ENCODE data around the gene DPYSL4.
"Not testable (repeated sequence)": the region's sequence is repeated elsewhere in the genome, so short reads cannot be mapped to it uniquely, and the experiment has no call there.

DPYSL4 gene

GRCh38 chr10:132154931-132155330 is 31.8 kb upstream of the DPYSL4 start:
- TF ChIP-seq POLR2A (IDR thresholded peaks at IDR 0.05; ENCODE audit: low read depth, low read length): no peak
- no peak for FAIRE-seq
- DNase-seq (ENCODE audit: insufficient read length, low spot score): no peak

- FAIRE-seq: no peak
These were observed 30.9 kb upstream of the DPYSL4 start for GRCh38 chr10:132155723-132156381.

GRCh38 chr10:132156382-132156781 is 30.4 kb upstream of the DPYSL4 start:
- FAIRE-seq (no peak), DNase-seq (ENCODE audit: insufficient read length, low spot score) (no peak)
- no peak for TF ChIP-seq POLR2A (IDR thresholded peaks at IDR 0.05; ENCODE audit: low read depth, low read length)

More at GRCh38 chr10:132155723-132156381, 30.9 kb upstream of the DPYSL4 start:
- DNase-seq (ENCODE audit: insufficient read length, low spot score): no peak
- no peak for TF ChIP-seq POLR2A (IDR thresholded peaks at IDR 0.05; ENCODE audit: low read depth, low read length)

- no peak for FAIRE-seq
- no peak for TF ChIP-seq POLR2A (IDR thresholded peaks at IDR 0.05; ENCODE audit: low read depth, low read length)
- no peak for DNase-seq (ENCODE audit: insufficient read length, low spot score)
These were observed 29.6 kb upstream of the DPYSL4 start for GRCh38 chr10:132157101-132157500.

- no peak for FAIRE-seq
- DNase-seq (ENCODE audit: insufficient read length, low spot score): peak; percentile 44
- TF ChIP-seq POLR2A (IDR thresholded peaks at IDR 0.05; ENCODE audit: low read depth, low read length): no peak
These were observed 28.5 kb upstream of the DPYSL4 start for GRCh38 chr10:132158122-132158741.

- FAIRE-seq (no peak), DNase-seq (ENCODE audit: insufficient read length, low spot score) (no peak)
- no peak for TF ChIP-seq POLR2A (IDR thresholded peaks at IDR 0.05; ENCODE audit: low read depth, low read length)
These were observed 27.9 kb upstream of the DPYSL4 start for GRCh38 chr10:132158823-132159222.

GRCh38 chr10:132159302-132160230 is 27.2 kb upstream of the DPYSL4 start:
- DNase-seq (ENCODE audit: insufficient read length, low spot score); FAIRE-seq: not testable (repeated sequence)

GRCh38 chr10:132160231-132160630 is 26.5 kb upstream of the DPYSL4 start:
- DNase-seq (ENCODE audit: insufficient read length, low spot score); FAIRE-seq: not testable (repeated sequence)

- DNase-seq (ENCODE audit: insufficient read length, low spot score); FAIRE-seq: not testable (repeated sequence)
These were observed 25.7 kb upstream of the DPYSL4 start for GRCh38 chr10:132160834-132161622.

- FAIRE-seq (no peak), DNase-seq (ENCODE audit: insufficient read length, low spot score) (no peak)
- TF ChIP-seq POLR2A (IDR thresholded peaks at IDR 0.05; ENCODE audit: low read depth, low read length): no peak
These were observed 24.7 kb upstream of the DPYSL4 start for GRCh38 chr10:132162021-132162531.

GRCh38 chr10:132162590-132163277 is 24.0 kb upstream of the DPYSL4 start:
- FAIRE-seq (no peak), DNase-seq (ENCODE audit: insufficient read length, low spot score) (no peak)
- no peak for TF ChIP-seq POLR2A (IDR thresholded peaks at IDR 0.05; ENCODE audit: low read depth, low read length)

- TF ChIP-seq POLR2A (IDR thresholded peaks at IDR 0.05; ENCODE audit: low read depth, low read length): no peak
- FAIRE-seq (peak; percentile 86), DNase-seq (ENCODE audit: insufficient read length, low spot score) (peak; percentile 65)
These were observed 23.4 kb upstream of the DPYSL4 start for GRCh38 chr10:132163278-132163765.

Data from H54 (cell line).